ENCODE measurements around the gene TUSC2. TPM values are rescaled to one million over a fixed set of nuclear protein-coding genes. Genes with fewer than 3 reads are reported as not detected.

Gene TUSC2, protein sequence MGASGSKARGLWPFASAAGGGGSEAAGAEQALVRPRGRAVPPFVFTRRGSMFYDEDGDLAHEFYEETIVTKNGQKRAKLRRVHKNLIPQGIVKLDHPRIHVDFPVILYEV
- 27.6 TPM for polyA plus RNA-seq (2013, experiment 1 of 4)
- 27.9 TPM for polyA plus RNA-seq (2013, experiment 2 of 4)
- 22.8 TPM for polyA plus RNA-seq (2013, experiment 3 of 4)
- polyA plus RNA-seq (2013, experiment 4 of 4): 27.6 TPM

DNA sequence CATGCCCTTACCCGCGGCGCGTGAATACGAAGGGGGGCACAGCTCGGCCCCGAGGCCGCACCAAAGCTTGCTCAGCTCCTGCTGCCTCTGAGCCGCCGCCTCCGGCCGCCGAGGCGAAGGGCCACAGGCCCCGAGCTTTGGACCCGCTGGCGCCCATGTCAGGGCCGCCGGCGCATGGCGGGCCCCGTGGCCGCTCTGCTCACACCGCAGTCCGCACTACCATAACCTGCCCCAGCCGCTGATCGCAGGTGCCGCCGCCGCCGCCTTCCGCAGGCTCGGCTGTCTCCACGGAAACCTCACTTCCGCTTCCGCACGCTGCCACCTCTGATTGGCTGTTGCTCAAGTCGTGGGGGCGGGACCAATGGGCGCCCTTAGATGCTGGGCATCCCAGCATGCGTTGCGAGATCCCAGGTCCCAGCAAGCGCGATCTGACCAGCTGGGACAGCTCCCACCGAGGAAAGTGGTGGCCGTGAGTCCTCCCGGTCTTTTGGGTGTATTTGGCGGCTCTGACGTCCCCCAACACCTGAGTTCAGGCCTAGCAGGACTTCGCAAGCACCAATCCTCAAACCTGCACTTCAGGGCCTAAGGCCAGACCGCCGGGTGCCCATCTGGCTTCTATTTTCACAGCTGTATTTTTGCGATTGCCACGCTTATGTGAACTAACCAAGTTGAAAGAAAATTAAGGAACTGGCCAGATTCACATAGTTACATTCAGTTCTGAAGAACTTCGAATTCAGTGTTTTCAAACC, at the start of gene TUSC2:
TUSC2 (minus strand) TSS at position 281 of the 749 bp plus-strand sequence; CDS start at position 157, 124 bp downstream.
- peaks cover 33% of the 10 kb centered on the region for H3K36me3 ChIP-seq (ENCODE audit: control insufficient read depth, insufficient read depth, low read length)
- WGBS, 2 experiments: 6 to 7% methylated on average over 55 of the region's 55 CpGs
- no peaks in the 10 kb centered on the region for H3K27me3 ChIP-seq (ENCODE audit: control insufficient read depth, insufficient read depth, low read length, poor library complexity, severe bottlenecking)
- H3K9me3 ChIP-seq (ENCODE audit: control insufficient read depth, low read length): no peaks in the 10 kb centered on the region
- no peak within 1 kb of the TSS for H3K27ac ChIP-seq (ENCODE audit: insufficient read depth, low read depth, low read length, poor library complexity, severe bottlenecking)
- H3K4me1 ChIP-seq (ENCODE audit: control insufficient read depth, insufficient read depth, low read length): peaks cover 5% of the 10 kb centered on the region
- H3K4me3 ChIP-seq (ENCODE audit: insufficient read depth, low read depth, low read length): peak within 1 kb of the TSS; percentile 87

DNA sequence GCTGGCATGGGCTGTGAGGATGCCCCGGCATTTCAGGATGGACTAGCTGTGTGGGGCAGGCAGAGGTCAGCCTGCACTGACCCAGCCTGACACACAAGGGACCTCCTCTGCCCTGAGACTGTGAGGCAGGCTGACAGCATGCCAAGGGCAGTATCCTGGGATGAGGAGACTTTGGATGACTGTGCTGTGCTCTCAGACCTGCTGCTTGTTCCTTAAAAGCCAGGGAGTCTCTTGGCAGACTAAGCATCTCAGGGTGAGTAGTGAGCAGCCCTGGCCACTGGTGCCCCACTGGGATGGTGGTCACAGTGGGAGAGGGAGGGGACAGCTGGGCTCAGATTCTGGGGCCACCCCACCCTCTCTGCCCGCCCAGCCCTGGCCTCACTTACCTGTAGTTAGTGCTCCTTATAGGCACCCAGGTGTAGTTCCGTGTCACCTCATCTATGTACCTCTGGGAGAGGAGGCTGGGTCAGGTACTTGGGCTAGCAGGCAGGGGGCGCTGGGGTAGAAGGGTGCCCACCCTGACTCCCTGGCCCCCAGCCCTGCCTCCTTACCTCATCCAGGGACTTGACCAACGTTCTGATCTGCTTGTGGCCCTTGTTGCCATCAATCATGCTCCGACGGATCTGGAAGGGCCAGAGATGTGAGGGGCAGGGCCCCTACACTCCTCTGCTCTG, 47.4 kb upstream of the TUSC2 start:
- H3K27ac ChIP-seq (ENCODE audit: insufficient read depth, low read depth, low read length, poor library complexity, severe bottlenecking): no peak overlapping the region

DNA sequence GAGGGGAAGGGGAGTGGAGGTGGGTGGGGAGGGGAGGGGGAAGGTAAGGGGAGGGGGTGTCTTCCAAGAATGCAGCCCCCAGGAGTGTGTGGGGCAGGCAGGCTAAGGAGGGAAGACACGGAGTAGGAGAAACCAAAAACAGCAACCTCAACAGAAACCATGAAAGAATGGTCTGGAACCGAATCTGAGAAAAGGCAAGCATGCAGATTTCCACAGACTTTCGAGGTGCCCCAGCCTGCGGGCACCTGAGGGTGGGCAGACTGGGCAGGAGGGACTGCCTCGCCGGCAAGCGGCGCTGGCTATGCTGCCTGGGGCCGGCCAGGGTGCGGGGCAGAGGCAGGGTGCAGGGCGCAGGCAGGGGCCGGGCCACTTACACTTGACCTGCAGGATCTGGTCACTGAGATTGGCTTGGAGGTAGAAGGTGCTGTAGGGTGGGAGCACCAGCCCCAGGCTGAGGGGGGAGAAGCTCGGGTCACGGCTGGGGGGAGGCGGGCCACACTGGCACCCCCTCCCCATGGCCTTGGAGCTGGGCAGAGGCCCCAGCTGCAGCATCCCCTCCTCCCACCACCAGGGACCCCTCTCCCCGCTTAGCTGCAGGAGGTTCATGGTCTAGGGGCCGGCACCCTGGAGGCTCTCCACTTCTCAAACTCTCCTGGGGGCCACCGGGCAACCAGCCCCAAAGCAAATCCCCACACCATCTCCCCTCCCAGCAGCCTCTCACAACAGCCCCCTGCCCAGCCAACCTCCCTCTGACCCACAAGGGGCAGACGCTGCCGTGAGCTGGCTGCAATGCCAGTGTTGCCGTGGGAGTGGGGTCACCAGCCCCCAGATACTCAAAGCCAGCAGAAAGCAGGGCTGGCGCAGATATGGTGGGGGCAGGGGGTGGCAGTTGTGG, 46.6 kb upstream of the TUSC2 start:
- no peaks in the 10 kb centered on the region for H3K36me3 ChIP-seq (ENCODE audit: control insufficient read depth, insufficient read depth, low read length)
- H3K27me3 ChIP-seq (ENCODE audit: control insufficient read depth, insufficient read depth, low read length, poor library complexity, severe bottlenecking): no peaks in the 10 kb centered on the region
- H3K27ac ChIP-seq (ENCODE audit: insufficient read depth, low read depth, low read length, poor library complexity, severe bottlenecking): no peak overlapping the region
- H3K9me3 ChIP-seq (ENCODE audit: control insufficient read depth, low read length): no peaks in the 10 kb centered on the region
- no peak overlapping the region for H3K4me3 ChIP-seq (ENCODE audit: insufficient read depth, low read depth, low read length)
- H3K4me1 ChIP-seq (ENCODE audit: control insufficient read depth, insufficient read depth, low read length): peaks cover 39% of the 10 kb centered on the region
- WGBS, 2 experiments: 73 to 78% methylated on average over 22 of the region's 22 CpGs

More for the DNA sequence above, 47.4 kb upstream of the TUSC2 start:
- H3K4me1 ChIP-seq (ENCODE audit: control insufficient read depth, insufficient read depth, low read length): peaks cover 39% of the 10 kb centered on the region
- no peak overlapping the region for H3K4me3 ChIP-seq (ENCODE audit: insufficient read depth, low read depth, low read length)
- H3K9me3 ChIP-seq (ENCODE audit: control insufficient read depth, low read length): no peaks in the 10 kb centered on the region
- no peaks in the 10 kb centered on the region for H3K27me3 ChIP-seq (ENCODE audit: control insufficient read depth, insufficient read depth, low read length, poor library complexity, severe bottlenecking)
- WGBS, 2 experiments: 69 to 73% methylated on average over 7 of the region's 7 CpGs
- no peaks in the 10 kb centered on the region for H3K36me3 ChIP-seq (ENCODE audit: control insufficient read depth, insufficient read depth, low read length)

DNA sequence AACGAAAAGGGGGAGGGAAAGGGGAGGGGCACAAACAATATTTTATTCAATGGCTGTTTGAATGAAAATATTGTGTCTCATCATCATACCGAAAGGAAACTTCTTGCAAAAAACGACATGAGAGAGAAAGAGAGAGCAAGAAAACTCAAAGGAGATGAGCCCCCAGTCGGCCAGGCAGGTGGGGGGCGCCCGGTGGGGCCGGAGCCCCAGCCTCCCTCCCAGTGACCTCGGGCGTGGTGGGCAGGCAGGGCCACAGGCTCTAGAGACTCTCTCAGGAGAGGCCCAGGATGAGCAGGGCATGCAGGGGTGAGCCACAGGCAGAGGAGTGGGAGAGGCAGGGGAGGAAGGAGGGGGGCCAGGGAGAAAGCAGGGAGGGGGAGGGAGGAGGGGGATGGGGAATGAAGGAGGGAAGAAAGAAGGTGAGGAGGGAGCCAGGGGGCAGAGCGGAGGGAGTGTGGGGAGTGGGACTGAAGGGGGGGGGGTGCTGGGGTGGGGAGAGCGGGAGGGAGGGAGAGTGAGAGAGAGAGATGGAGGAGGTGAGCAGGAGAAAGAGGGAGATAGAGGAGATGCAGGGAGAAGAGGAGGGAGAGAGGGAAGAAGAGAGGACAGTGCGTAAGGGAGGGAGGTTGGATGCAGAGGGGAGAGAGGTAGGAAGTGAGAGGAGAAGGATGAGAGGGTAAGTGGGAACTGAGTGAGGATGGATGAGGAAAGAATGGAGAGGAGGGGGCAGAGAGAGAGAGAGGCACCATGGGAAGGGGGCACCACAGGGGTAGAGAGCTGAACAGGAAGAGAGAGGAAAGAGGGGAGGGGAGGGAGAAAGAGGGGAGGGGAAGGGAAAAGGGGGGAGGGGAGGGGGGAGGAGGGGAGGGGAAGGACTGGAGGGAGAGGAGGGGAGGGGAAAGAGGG, 45.4 kb upstream of the TUSC2 start:
- Histone ChIP-seq H3K27me3 (ENCODE audit: control insufficient read depth, insufficient read depth, low read length, poor library complexity, severe bottlenecking) (no peaks in the 10 kb centered on the region), H3K4me3 (ENCODE audit: insufficient read depth, low read depth, low read length) (no peak overlapping the region), H3K36me3 (ENCODE audit: control insufficient read depth, insufficient read depth, low read length) (no peaks in the 10 kb centered on the region), H3K9me3 (ENCODE audit: control insufficient read depth, low read length) (no peaks in the 10 kb centered on the region), H3K27ac (ENCODE audit: insufficient read depth, low read depth, low read length, poor library complexity, severe bottlenecking) (no peak overlapping the region), H3K4me1 (ENCODE audit: control insufficient read depth, insufficient read depth, low read length) (peaks cover 39% of the 10 kb centered on the region)
- WGBS, 2 experiments: 44 to 49% methylated on average over 12 of the region's 12 CpGs

DNA sequence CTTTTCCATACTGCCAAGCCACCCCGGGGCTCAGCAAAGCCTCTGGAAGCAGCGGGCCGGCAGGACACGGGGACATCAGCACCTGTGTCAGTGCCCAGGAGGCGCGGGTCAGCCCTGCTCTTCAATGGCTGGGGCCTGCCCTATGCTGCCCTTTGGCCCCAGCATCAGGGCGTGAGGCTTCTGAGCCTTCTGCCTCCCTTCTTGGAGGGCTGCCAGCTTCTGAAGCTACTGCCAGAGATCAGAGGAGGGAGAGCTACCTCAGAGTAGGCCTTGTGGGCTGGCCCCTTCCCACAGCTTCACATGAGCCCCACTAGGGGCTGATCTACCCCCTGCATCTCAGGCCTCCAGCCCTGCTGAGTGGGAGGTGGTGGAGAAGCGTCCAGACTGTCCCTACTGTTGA, 44.3 kb upstream of the TUSC2 start:
- Histone ChIP-seq H3K27ac (ENCODE audit: insufficient read depth, low read depth, low read length, poor library complexity, severe bottlenecking) (no peak overlapping the region), H3K4me1 (ENCODE audit: control insufficient read depth, insufficient read depth, low read length) (peaks cover 39% of the 10 kb centered on the region), H3K9me3 (ENCODE audit: control insufficient read depth, low read length) (no peaks in the 10 kb centered on the region), H3K4me3 (ENCODE audit: insufficient read depth, low read depth, low read length) (no peak overlapping the region), H3K36me3 (ENCODE audit: control insufficient read depth, insufficient read depth, low read length) (no peaks in the 10 kb centered on the region), H3K27me3 (ENCODE audit: control insufficient read depth, insufficient read depth, low read length, poor library complexity, severe bottlenecking) (no peaks in the 10 kb centered on the region)
- WGBS, 2 experiments: 68 to 73% methylated on average over 8 of the region's 8 CpGs

DNA sequence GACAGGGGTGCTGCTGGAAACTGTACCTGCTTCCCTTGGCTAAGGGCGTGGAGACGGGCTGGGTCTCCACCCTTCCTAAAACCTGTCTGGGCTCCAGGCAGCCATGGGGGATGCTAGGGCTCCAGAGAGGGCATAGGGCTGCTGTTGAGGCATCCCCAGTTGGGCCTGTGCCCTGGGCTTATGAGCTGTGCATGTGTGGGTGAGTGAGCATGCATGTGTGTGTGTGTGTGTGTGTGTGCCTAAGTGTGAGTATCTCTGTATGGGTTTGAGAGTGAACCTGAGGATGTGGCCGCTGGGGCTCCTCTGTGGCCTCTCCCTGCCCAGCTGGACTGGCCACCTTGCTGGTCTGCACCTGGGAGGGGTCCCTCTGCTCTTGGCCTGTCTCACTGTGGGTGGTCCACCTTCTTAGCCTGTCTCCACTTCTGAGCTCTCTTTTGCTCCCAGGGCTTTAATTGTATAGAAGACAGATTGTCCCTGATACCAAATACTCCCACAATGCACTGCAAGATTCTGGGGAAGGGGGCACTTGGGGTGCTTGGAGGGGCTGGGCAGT, 43.2 kb upstream of the TUSC2 start:
- Histone ChIP-seq H3K36me3 (ENCODE audit: control insufficient read depth, insufficient read depth, low read length) (no peaks in the 10 kb centered on the region), H3K4me3 (ENCODE audit: insufficient read depth, low read depth, low read length) (no peak overlapping the region), H3K4me1 (ENCODE audit: control insufficient read depth, insufficient read depth, low read length) (peaks cover 39% of the 10 kb centered on the region), H3K27ac (ENCODE audit: insufficient read depth, low read depth, low read length, poor library complexity, severe bottlenecking) (no peak overlapping the region), H3K27me3 (ENCODE audit: control insufficient read depth, insufficient read depth, low read length, poor library complexity, severe bottlenecking) (peaks cover under 1% of the 10 kb centered on the region), H3K9me3 (ENCODE audit: control insufficient read depth, low read length) (no peaks in the 10 kb centered on the region)
- WGBS, 2 experiments: 90% methylated on average over 3 of the region's 3 CpGs

DNA sequence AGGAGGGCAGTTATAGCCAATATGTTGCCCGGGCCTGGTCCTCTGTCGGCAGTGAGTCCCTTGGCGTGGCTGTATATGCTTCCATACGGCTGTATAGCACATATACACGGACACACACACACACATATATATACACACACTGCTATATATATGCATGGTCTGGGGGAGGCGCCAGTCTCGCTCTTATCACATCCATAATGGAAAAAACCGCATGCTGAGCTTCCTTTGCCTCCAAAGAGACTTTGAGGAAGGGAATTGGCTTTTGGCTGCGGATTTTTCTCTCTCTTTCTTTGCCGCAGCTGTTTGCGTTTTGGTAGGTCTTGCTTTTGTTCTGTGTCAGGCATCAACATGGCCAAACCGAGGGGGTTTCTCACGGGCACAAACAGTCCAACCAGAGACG, 42.6 kb upstream of the TUSC2 start:
- peaks cover 42% of the 10 kb centered on the region for H3K4me1 ChIP-seq (ENCODE audit: control insufficient read depth, insufficient read depth, low read length)
- H3K9me3 ChIP-seq (ENCODE audit: control insufficient read depth, low read length): no peaks in the 10 kb centered on the region
- peaks cover 7% of the 10 kb centered on the region for H3K27me3 ChIP-seq (ENCODE audit: control insufficient read depth, insufficient read depth, low read length, poor library complexity, severe bottlenecking)
- WGBS, 2 experiments: 75 to 82% methylated on average over 14 of the region's 14 CpGs
- no peaks in the 10 kb centered on the region for H3K36me3 ChIP-seq (ENCODE audit: control insufficient read depth, insufficient read depth, low read length)
- H3K27ac ChIP-seq (ENCODE audit: insufficient read depth, low read depth, low read length, poor library complexity, severe bottlenecking): no peak overlapping the region
- no peak overlapping the region for H3K4me3 ChIP-seq (ENCODE audit: insufficient read depth, low read depth, low read length)

DNA sequence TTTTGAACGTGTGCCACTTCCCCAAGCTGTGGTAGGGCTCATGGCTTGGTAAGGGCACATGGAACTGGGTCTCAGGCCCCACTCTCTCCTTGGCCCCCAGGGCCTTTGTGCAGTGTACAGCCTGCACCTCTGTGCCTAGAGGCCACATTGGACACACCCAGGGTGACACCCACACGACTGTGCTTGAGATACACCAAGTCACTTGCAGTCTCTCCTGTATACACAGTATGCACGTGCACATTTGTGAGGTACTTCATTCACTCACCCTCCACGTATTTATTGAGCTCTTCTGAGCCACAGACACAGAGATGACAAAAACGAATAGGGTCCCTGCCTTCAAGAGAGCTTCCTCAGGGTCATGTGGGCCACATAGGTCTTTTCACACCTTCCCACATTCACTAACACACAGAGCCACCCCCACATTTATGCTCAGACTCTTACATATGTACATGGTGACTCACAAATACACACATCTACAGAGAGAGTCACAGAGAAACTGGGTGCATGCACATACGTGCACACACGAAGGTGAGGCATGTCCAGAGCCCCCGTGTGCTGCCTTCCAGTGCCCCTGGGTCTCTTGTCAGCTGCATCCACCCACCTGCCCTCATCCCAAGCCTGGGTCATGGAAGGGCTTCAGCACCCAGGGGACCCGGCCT, 41.1 kb upstream of the TUSC2 start:
- Histone ChIP-seq H3K4me3 (ENCODE audit: insufficient read depth, low read depth, low read length) (no peak overlapping the region), H3K9me3 (ENCODE audit: control insufficient read depth, low read length) (no peaks in the 10 kb centered on the region), H3K27ac (ENCODE audit: insufficient read depth, low read depth, low read length, poor library complexity, severe bottlenecking) (no peak overlapping the region), H3K36me3 (ENCODE audit: control insufficient read depth, insufficient read depth, low read length) (no peaks in the 10 kb centered on the region), H3K27me3 (ENCODE audit: control insufficient read depth, insufficient read depth, low read length, poor library complexity, severe bottlenecking) (peaks cover 20% of the 10 kb centered on the region), H3K4me1 (ENCODE audit: control insufficient read depth, insufficient read depth, low read length) (peaks cover 38% of the 10 kb centered on the region)
- 82 to 85% methylated on average over 9 of the region's 9 CpGs for WGBS, 2 experiments
